Measurements from ENCODE around the gene ASTN2.

The ASTN2 gene

GRCh38 chr9:117355542-117355941, 59.3 kb downstream of the ASTN2 start:
- no peak for DNase-seq

GRCh38 chr9:117354997-117355396, 59.9 kb downstream of the ASTN2 start:
- DNase-seq, result no peak

- DNase-seq, result no peak
Observed at GRCh38 chr9:117354244-117354847, 60.5 kb downstream of the ASTN2 start.

- no peak for DNase-seq
Observed at GRCh38 chr9:117344892-117345660, 69.8 kb downstream of the ASTN2 start.

DNA sequence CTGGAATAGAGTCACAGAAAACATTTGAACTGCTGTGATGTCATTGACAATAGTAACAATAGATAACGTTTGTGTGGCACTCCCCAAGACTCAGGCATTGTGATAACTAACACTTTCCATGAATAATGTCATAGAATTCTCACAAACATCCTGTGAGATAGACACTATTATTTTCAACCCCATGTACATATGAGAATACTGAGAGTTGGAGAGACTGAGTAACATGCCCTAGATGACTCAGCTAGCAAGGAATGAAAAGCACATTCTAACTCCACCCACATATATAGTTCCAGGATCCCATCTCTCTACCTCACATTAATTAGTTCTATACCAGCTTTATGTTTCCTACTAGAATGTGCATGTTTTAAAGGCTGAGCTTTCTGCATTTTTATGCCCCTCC, 71.4 kb downstream of the ASTN2 start:
- no peak for DNase-seq

DNA sequence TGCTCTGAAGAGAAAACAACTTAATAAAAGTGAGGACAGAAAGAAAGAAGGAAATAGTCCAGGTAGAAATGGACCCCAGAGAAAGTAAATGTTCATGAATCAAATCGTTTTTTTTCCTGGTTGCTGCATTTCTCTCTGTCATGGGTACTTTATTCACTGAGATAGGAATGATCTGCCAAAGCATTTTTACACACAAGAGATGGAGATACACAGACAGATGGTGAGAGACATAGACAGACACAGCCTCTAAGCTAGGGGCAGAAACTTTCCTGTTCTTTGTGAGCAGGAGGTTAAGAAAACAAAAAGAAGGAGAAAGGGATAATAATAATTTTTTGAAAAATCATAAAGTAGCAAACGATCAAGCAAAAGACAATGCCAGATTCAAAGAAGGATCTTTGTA, 73.7 kb downstream of the ASTN2 start:
- DNase-seq, result no peak

DNA sequence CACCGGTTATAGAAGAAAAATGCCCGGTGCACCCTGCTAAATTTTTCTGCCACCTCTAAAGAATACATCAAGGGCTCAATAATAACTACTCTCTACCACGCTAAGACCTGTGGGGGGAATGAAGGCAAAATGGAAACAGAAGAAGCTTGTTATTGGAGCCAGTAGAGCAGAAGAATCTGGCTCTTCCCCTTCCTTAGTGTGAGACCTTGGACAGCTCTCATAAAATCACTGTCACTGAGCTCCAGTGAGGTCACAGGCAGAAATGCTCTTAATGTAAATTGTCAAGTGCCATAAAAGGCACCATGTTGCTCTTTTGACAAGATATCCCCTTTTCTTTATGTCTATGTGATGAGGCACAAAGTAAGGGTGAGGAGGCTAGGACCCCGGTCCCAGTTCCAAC, 74.4 kb downstream of the ASTN2 start:
- no peak for DNase-seq

GRCh38 chr9:117335837-117336433, 78.9 kb downstream of the ASTN2 start:
- DNase-seq, result no peak

- DNase-seq, result no peak
Observed at GRCh38 chr9:117334101-117334500, 80.8 kb downstream of the ASTN2 start.

GRCh38 chr9:117325831-117326230, 89.0 kb downstream of the ASTN2 start:
- DNase-seq, result no peak

- no peak for DNase-seq
Observed at GRCh38 chr9:117325110-117325731, 89.6 kb downstream of the ASTN2 start.

- DNase-seq, result no peak
Observed at GRCh38 chr9:117323390-117323789, 91.5 kb downstream of the ASTN2 start.

- DNase-seq, result no peak
Observed at GRCh38 chr9:117317192-117317591, 97.7 kb downstream of the ASTN2 start.

DNA sequence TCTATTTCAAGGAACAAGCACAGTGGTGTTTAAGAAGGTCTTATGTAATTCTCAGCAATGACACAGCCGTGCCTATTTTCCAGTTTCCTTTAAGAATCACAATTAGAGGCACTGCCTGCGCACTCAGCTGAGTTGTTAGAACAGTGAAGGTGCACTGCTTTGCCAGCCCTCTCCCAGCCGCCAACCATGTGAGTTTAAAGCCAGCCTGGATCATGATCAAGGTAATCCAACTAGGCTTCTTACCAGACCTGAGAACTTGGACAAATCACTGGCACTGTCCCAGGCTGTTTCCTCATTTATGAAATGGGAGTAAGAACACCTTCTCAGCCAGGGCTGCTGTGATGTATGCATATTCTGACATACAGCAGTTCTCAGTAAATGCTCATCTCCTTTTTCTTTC, 99.6 kb downstream of the ASTN2 start:
- no peak for DNase-seq

DNA sequence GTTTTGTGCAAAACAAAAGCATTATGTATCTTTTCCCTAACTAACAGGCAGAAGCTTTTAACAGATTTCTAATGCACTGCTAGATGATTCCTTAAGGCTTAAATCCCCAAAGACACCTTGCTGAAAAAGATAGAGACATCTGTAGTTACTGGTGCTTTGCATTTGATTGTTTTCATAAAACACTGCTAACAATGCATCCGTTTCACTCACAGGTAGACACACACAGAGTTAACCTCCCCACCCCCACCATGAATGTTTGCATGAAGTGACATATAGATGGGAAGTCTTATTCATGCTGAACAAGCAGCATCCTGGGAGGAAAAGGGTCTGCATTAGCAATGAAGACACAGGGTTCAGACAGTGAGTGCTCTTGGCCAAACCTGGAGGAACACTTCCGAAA, 100.9 kb downstream of the ASTN2 start:
- no peak for DNase-seq

DNA sequence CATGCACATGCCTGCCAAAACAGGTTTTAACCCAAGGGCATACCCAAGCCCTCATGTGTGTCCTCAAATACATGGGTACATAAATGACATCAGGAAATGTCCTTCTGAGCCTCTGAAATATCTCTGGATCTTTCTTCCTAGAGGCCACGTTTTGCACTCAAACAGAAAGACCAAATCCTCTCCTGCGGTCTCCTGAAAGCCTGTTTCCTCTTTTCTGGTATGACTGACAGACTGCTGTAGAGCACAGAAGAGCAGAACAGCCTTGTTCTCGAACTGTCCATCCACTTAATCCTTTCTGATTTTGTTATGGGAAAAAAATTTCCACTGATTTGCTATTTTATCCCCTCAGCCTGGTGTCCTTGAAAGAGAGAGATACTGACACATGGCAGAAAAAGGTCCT, 107.2 kb downstream of the ASTN2 start:
- DNase-seq, result no peak

DNA sequence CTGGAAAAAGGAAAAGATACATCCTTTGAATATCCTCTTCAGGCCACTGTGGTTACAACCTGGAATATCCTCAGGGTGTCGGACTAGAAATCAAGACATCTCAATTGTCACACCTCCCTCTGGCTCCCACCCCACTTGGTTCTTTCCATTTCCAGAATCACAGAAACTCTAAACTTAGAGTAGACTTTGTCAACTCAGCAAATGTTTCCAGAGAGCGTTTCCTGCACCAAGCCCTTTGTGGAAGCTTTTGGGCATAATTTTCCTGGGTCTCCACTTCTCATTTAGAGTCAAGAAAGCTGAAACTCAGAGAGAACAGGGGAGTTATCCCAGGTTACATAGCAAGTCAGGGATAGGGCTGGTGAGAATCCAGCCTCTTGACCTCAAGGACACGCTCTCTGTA, 108.8 kb downstream of the ASTN2 start:
- no peak for DNase-seq

DNA sequence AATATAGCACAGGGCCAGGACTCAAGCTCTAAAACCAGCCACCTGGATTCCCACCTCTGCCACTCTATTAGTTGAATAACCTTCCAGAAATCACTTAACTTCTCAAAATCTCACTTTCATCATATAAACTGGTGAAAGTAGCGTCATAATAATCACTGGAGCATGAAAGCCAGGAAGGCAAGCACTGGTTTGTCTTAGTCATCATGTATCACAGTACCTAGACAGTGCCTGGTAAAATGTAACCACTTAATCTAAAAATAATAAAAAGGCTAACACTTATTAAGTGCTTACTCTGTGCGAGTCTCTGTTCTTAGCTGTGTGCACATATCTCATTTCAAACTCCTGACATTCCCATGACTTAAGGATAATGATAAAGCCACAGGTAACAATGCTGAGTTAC, 109.4 kb downstream of the ASTN2 start:
- no peak for DNase-seq

DNA sequence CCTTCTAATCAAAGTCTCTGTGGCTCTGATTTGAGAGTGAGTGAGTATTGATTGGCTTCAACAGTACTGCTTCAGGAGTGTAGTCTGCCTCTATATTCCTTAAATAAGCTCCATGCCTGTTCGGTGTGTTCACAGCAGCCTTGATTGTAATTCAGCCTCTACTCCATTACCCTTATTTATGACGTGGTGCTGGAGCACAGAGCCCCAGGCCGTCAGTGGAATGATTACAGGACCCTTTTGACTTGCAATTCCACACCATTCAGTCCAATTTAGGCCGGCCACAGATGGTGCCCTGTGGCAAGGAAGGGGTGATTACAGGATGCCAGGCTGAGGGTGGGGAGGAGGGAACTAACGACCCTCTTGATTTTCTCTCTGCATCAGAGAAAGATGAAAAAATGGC, 110.3 kb downstream of the ASTN2 start:
- no peak for DNase-seq

- no peak for DNase-seq
Observed at GRCh38 chr9:117303643-117304230, 111.1 kb downstream of the ASTN2 start.

- no peak for DNase-seq
Observed at GRCh38 chr9:117302487-117302886, 112.4 kb downstream of the ASTN2 start.

DNA sequence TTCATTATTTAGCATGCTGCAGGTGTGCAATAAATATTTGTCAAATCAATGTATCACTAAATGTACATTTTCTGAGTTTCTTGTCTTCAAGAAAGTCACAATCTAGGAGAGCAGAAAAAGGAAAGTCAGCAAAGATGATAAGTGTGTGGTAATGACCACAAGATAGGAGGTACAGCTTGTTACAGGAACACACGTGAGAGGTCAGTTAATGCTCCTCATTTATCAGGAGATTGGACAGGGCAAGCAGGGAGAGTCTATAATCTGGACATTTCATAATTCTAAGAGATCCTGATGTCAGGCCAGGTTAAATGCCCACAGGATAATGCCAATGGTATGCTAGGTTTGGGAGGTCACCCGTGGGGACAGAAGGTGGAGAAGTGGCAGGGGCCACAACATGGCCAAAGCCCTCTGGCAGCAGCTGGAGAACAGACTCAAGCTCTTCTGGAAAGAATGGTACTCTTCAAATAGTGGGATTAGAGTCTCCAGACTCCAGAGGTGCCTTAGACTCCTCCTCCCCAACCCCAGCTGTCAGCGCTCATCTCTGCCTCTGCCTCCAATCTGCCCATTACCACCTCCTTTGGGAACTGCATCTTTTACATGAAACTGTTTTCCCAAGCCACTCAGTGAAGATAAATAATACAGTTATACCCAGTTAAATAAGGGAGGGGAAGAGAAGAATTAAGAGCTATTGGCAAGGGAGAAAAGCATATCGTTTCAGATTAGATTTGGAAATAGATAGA, 114.3 kb downstream of the ASTN2 start:
- no peak for DNase-seq

DNA sequence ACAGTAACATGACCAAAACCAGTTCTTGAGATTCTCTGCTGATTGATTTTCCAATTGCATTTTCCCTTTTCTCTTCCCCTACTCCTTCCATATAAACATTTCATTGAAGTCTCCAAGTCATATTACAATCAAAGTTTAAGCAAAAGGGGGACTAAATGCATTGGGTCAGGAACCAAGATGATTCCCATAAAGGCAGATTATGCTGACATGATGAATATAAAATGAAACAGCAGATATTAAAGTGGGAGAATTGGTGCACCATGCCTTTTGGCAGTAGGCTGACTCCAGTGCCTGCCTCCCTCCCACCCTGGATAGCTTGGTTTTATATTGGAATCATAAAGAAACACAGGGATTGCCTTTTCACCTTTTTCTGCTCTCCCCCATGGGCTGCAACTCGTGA, 118.4 kb downstream of the ASTN2 start:
- no peak for DNase-seq

All from left hindlimb (tissue), 1 donor.